Upper lobe of right lung (tissue), 1 donor: ENCODE data around the gene CDKN2AIP. TPM values are rescaled to one million over a fixed set of nuclear protein-coding genes. Genes with fewer than 3 reads are reported as not detected.
A peak's percentile ranks its signal among the peaks of the same experiment; 100 is the strongest.

Experiments
- ATAC-seq: fragments of 200-7000 bp; cut with Tn5 transposase; one replicate; pipeline ENCODE4 v1.9.1; 2020; ENCODE audit warnings: mild to moderate bottlenecking, moderate library complexity
- DNase-seq: peaks from one replicate; pipeline ENCODE4 v3.0.0-alpha.2; 2020
- H3K27ac ChIP-seq: fragments of 200-600 bp; one replicate; pipeline ENCODE4 v1.8.0; 2022
- H3K27me3 ChIP-seq: fragments of 200-600 bp; one replicate; pipeline ENCODE4 v1.8.0; 2022; ENCODE audit warnings: mild to moderate bottlenecking
- H3K36me3 ChIP-seq: fragments of 200-600 bp; one replicate; pipeline ENCODE4 v1.8.0; 2022
- H3K4me1 ChIP-seq: fragments of 200-600 bp; one replicate; pipeline ENCODE4 v1.8.0; 2022
- H3K4me3 ChIP-seq: fragments of 200-600 bp; one replicate; pipeline ENCODE4 v1.8.0; 2022; ENCODE audit warnings: mild to moderate bottlenecking
- H3K9me3 ChIP-seq: fragments of 200-600 bp; one replicate; pipeline ENCODE4 v1.8.0; 2022
- intact Hi-C: fragments of 100-400 bp; cut with DNase I; formaldehyde crosslinking; loops from one replicate; pipeline ENCODE4 v1.11.0; 2022
- total RNA-seq: library from RNA; stranded (reverse); fragmentation: NEBNext Ultra II Directional; extraction: Animal tissue kit (Norgen Biotek cat#: 25700); gene quantifications from one replicate; pipeline ENCODE4 v1.2.1, GENCODE V29; 2021
- TF ChIP-seq, protein P1 (sequence below): fragments of 200-600 bp; IDR thresholded peaks from one replicate; pipeline ENCODE4 v1.8.0; 2022; ENCODE audit warnings: antibody characterized with exemption
- donor health status: DM: no; HTN: yes; CAD: no; lungs with severe emphysema.

CDKN2AIP gene
- total RNA-seq, 1 donor from 2014 or later = 16.7 TPM

DNA sequence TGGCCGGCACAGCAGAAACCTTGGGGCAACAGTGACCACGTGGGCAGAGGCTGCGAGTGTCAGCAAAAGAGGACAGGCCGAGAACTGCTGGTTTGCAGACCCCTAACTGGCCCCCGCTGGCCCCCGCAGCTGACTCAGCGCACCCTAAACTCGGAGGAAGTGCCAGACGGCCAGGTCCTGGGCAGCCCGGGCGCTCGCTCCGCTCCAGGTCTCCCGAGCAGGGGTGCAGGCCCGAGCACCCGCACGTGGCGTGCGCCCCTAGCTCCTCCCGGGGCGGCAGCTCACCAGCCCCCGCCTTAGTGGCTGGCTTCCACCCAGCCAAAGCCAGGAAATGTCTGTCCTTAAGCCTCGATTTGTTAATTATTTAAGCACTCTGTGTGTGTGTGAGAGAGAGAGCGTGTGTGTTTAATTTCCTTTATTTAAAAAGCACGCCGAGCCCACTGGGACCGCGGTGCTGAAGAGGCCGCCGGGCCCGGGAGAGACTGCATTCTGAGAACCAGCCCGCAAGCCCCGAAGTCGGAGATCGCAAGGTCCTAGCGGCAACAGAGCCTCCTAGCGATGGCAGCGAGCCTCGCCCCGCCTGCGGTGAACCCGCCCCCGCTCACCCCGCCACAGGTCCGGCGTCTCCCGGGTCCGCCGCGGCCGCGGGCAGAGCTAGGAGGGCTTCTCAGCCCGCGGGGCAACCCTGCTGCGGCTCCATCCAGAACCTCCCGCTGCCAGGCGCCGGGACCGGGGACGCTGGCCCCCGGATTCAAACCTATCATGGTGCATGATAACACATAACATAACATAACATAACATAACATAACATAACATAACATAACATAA lies 45.9 kb upstream of the CDKN2AIP start:
- Histone ChIP-seq H3K27me3 (no peaks in the 10 kb centered on the region), H3K4me1 (peaks cover 11% of the 10 kb centered on the region), H3K4me3 (peak overlapping the region; percentile 62), H3K9me3 (no peaks in the 10 kb centered on the region), H3K36me3 (no peaks in the 10 kb centered on the region), H3K27ac (peak overlapping the region; percentile 65)
- intact Hi-C loops = no loop called here
- DNase-seq = peak; percentile 87
- TF ChIP-seq, protein P1, sequence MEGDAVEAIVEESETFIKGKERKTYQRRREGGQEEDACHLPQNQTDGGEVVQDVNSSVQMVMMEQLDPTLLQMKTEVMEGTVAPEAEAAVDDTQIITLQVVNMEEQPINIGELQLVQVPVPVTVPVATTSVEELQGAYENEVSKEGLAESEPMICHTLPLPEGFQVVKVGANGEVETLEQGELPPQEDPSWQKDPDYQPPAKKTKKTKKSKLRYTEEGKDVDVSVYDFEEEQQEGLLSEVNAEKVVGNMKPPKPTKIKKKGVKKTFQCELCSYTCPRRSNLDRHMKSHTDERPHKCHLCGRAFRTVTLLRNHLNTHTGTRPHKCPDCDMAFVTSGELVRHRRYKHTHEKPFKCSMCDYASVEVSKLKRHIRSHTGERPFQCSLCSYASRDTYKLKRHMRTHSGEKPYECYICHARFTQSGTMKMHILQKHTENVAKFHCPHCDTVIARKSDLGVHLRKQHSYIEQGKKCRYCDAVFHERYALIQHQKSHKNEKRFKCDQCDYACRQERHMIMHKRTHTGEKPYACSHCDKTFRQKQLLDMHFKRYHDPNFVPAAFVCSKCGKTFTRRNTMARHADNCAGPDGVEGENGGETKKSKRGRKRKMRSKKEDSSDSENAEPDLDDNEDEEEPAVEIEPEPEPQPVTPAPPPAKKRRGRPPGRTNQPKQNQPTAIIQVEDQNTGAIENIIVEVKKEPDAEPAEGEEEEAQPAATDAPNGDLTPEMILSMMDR = peak; percentile 64
- ATAC-seq = peak; percentile 94

DNA sequence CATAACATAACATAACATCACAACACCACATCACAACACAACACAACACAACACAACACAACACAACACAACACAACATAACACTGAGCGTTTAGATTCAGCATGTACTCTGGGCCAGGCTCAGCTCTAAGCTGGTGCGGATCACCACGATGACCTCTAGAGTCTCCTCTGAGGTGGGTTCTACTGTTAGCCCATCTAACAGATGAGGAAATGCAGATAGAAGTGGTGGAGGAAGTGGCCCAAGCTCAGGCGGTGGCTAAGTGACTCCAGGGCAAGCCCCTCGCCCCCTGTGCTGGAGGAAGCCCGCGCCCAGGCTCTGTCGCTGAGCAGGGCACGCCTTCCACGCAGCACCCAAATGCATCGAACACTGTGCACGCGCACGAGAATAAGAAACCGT lies 45.3 kb upstream of the CDKN2AIP start:
- Histone ChIP-seq H3K27me3 (no peaks in the 10 kb centered on the region), H3K27ac (no peak overlapping the region), H3K4me1 (peaks cover 11% of the 10 kb centered on the region), H3K36me3 (no peaks in the 10 kb centered on the region), H3K9me3 (no peaks in the 10 kb centered on the region), H3K4me3 (no peak overlapping the region)
- intact Hi-C loops = no loop called here
- no peak for DNase-seq
- TF ChIP-seq, protein P1 = no peak
- no peak for ATAC-seq

DNA sequence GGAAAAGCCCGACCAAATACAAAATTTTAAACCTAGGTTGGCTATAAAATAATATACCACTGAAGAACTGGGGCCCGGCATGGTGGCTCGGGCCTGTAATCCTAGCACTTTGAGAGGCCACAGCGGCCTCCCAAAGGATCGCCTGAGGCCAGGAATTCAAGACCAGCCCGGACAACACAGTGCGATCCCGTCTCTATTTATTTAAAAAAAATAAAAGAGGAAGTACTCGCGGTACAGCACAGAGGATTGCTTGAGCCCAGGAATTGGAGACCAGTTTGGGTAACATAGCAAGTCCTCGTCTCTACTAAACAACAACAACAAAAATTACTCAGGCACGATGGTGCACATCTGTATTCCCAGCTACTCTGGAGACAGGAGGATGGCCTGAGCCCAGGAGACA lies 44.8 kb upstream of the CDKN2AIP start:
- Histone ChIP-seq H3K27me3 (no peaks in the 10 kb centered on the region), H3K27ac (no peak overlapping the region), H3K4me1 (peaks cover 11% of the 10 kb centered on the region), H3K9me3 (no peaks in the 10 kb centered on the region), H3K36me3 (no peaks in the 10 kb centered on the region), H3K4me3 (no peak overlapping the region)
- intact Hi-C loops = no loop called here
- ATAC-seq (no peak), DNase-seq (no peak)
- TF ChIP-seq, protein P1 = no peak

DNA sequence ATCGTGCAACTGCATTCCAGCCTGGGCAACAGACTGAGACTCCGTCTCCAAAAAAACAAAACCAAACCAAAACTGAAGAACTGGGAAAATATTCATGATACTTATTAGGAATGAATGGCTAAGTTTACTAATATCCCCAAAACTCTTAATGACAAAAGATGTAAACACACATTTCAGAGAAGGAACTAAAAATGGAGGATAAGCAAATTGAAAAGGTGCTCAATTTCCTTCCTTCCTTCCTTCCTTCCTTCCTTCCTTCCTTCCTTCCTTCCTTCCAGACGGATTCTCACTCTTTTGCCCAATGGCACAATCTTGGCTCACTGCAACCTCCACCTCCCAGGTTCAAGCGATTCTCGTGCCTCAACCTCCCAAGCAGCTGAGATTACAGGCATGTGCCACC lies 44.4 kb upstream of the CDKN2AIP start:
- TF ChIP-seq, protein P1 = no peak
- Histone ChIP-seq H3K27ac (no peak overlapping the region), H3K36me3 (no peaks in the 10 kb centered on the region), H3K9me3 (no peaks in the 10 kb centered on the region), H3K4me1 (peaks cover 11% of the 10 kb centered on the region), H3K27me3 (no peaks in the 10 kb centered on the region), H3K4me3 (no peak overlapping the region)
- intact Hi-C loops = no loop called here
- no peak for DNase-seq
- ATAC-seq = no peak

DNA sequence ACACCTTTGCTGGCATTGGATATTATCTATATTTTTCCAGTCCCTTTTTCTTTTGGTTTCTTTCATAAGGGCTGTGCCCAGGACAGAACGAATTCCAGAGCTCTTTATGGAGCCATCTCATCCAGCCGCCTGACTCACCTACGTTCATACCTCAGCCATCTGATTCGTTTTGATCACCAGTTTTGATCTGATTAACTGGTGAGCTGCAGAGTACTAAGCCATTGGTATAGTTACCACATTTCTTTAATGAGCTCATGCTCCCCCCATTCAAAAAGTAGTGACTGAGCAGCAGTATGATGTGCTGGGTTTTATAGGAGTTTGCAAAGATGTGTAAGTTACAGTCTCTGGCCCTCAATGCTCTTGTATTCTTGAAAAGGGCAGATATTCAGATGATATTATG lies 43.0 kb upstream of the CDKN2AIP start:
- TF ChIP-seq, protein P1 = no peak
- DNase-seq = no peak
- no peak for ATAC-seq
- H3K27ac ChIP-seq = no peak overlapping the region
- H3K36me3 ChIP-seq = no peaks in the 10 kb centered on the region
- H3K4me3 ChIP-seq = no peak overlapping the region
- intact Hi-C loops = no loop called here
- no peaks in the 10 kb centered on the region for H3K9me3 ChIP-seq
- no peaks in the 10 kb centered on the region for H3K27me3 ChIP-seq
- peaks cover 11% of the 10 kb centered on the region for H3K4me1 ChIP-seq
